ENCODE measurements around the gene B4GALT4. TPM values are rescaled to one million over a fixed set of nuclear protein-coding genes. Genes with fewer than 3 reads are reported as not detected.
A peak's percentile ranks its signal among the peaks of the same experiment; 100 is the strongest.

B4GALT4 gene
- total RNA-seq, 1 donor, result 47.5 TPM

- TF ChIP-seq, protein P1, sequence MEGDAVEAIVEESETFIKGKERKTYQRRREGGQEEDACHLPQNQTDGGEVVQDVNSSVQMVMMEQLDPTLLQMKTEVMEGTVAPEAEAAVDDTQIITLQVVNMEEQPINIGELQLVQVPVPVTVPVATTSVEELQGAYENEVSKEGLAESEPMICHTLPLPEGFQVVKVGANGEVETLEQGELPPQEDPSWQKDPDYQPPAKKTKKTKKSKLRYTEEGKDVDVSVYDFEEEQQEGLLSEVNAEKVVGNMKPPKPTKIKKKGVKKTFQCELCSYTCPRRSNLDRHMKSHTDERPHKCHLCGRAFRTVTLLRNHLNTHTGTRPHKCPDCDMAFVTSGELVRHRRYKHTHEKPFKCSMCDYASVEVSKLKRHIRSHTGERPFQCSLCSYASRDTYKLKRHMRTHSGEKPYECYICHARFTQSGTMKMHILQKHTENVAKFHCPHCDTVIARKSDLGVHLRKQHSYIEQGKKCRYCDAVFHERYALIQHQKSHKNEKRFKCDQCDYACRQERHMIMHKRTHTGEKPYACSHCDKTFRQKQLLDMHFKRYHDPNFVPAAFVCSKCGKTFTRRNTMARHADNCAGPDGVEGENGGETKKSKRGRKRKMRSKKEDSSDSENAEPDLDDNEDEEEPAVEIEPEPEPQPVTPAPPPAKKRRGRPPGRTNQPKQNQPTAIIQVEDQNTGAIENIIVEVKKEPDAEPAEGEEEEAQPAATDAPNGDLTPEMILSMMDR (IDR thresholded peaks at IDR 0.05; ENCODE audit: insufficient read depth, low read depth, low read length), result no peak
- DNase-seq (ENCODE audit: low read depth), result peak; percentile 24
- H3K4me3 ChIP-seq (ENCODE audit: low read depth, low read length), result no peak overlapping the region
Observed at GRCh38 chr3:119235151-119235550, 5.5 kb downstream of the B4GALT4 start.

GRCh38 chr3:119234610-119235009 is 6.1 kb downstream of the B4GALT4 start:
- no peak overlapping the region for H3K4me3 ChIP-seq (ENCODE audit: low read depth, low read length)
- TF ChIP-seq, protein P1 (IDR thresholded peaks at IDR 0.05; ENCODE audit: insufficient read depth, low read depth, low read length), result no peak
- DNase-seq (ENCODE audit: low read depth), result no peak

DNA sequence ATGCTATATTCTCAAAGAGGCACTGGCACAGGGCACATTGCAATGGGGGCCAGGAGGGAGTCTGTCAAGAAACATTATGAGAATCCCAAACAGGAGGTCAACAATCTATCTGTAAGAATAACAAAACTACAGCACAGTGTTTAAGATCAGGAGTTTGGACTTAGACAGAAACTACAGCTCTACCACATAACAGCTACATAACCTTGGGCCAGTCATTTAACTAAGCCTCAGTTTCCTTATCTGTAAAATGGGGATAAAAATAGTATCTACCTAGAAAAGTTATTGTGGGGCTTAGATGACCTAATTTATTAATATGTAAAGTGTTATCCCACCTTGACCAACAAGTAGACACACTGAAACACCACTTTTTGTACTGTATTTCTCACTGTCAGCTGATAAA is 9.9 kb downstream of the B4GALT4 start:
- H3K4me3 ChIP-seq (ENCODE audit: low read depth, low read length), result no peak overlapping the region
- TF ChIP-seq, protein P1 (IDR thresholded peaks at IDR 0.05; ENCODE audit: insufficient read depth, low read depth, low read length), result no peak
- no peak for DNase-seq (ENCODE audit: low read depth)

GRCh38 chr3:119230071-119230470 is 10.6 kb downstream of the B4GALT4 start:
- H3K4me3 ChIP-seq (ENCODE audit: low read depth, low read length), result no peak overlapping the region
- TF ChIP-seq, protein P1 (IDR thresholded peaks at IDR 0.05; ENCODE audit: insufficient read depth, low read depth, low read length), result no peak
- DNase-seq (ENCODE audit: low read depth), result no peak

DNA sequence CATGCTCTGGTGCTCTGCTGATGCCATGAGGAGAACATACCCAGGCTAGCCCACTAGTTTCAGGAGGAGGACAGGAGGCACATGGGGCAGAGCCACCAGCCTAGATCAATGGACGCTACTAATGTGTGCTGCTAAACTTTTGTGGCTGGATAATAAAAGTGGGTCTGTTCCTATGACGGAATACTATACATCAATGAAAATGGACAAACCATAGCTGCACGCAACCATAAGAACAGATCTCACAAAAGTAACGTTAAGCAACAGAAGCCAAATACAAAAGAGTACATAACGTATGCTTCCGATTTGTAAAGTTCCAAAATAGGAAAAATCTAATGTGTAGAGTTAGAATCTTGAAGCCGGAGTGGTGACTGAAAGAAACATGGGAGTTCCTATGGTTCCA is 11.5 kb downstream of the B4GALT4 start:
- no peak for DNase-seq (ENCODE audit: low read depth)
- TF ChIP-seq, protein P1 (IDR thresholded peaks at IDR 0.05; ENCODE audit: insufficient read depth, low read depth, low read length), result no peak
- no peak overlapping the region for H3K4me3 ChIP-seq (ENCODE audit: low read depth, low read length)

- no peak for DNase-seq (ENCODE audit: low read depth)
- TF ChIP-seq, protein P1 (IDR thresholded peaks at IDR 0.05; ENCODE audit: insufficient read depth, low read depth, low read length), result no peak
Observed at GRCh38 chr3:119228373-119229145, 12.1 kb downstream of the B4GALT4 start.

More at GRCh38 chr3:119228373-119229145, 12.1 kb downstream of the B4GALT4 start:
- H3K4me3 ChIP-seq (ENCODE audit: low read depth, low read length), result no peak overlapping the region

Data from fibroblast of villous mesenchyme (primary cell).